Middle frontal gyrus (tissue), 1 donor: ENCODE results near the gene CSRP1.
"Not testable (repeated sequence)": the region's sequence is repeated elsewhere in the genome, so short reads cannot be mapped to it uniquely, and the experiment has no call there.

Source experiments
- DNase-seq: peaks from one replicate; pipeline ENCODE4 v3.0.0-alpha.2; 2015; ENCODE audit warnings: low spot score; ENCODE audit errors: extremely low spot score

Gene CSRP1

DNA sequence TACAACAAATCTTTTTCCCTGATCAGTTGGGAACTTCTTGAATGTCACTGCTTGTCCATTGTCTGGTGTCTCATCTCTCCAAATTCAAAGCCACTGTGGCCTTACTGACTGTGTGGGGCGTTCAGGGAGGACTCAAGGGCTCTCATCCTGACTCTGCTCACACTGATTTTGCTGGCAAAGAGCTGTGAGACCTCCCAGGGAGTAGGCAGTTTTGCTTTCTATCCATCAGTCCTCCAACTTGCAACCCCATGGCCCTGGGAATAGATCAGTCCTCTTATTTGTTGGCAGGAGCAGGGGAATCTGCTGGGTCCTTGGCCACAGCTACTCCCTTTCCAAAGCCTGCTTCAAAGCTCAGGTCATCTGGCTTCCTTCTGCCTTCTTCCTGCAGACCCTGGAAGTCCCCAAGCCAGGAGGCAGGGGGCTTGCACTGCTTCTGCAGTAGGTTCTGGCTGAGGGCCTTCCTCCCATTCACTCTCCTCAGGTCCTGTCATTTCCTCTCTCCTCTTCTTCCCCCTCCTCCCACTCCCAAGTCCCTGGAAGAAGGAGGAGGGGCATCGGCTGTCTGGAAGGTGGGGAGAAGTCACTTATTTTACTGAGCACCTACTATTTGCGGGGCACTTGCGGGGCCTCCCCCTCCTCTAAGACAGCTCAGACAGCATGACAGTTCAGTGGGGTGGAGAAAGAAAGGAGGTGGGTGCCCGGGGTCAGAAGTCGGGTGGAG, 31.1 kb upstream of the CSRP1 start:
- DNase-seq, result no peak

DNA sequence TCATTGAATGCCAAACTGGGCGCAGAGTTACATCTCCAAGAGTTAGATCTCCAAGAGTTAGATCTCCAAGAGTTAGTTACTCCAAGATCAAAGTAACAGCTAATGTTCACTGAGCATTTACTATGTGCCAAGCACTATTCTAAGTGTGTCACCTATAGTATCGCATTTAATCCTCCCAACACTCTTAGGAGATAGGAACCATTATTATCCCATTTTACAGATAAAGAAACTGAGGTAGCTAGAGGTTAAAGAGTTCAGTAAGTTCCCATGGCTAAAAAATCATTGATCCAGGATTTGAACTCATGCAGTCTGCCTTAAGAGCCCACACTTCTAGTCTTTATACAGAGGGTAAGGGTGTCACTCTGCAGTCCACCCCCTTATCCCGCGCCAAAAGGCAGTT, 30.5 kb upstream of the CSRP1 start:
- DNase-seq, result no peak

GRCh38 chr1:201537028-201537427, 30.1 kb upstream of the CSRP1 start:
- DNase-seq, result no peak

- no peak for DNase-seq
These were observed 29.6 kb upstream of the CSRP1 start for GRCh38 chr1:201536558-201536957.

DNA sequence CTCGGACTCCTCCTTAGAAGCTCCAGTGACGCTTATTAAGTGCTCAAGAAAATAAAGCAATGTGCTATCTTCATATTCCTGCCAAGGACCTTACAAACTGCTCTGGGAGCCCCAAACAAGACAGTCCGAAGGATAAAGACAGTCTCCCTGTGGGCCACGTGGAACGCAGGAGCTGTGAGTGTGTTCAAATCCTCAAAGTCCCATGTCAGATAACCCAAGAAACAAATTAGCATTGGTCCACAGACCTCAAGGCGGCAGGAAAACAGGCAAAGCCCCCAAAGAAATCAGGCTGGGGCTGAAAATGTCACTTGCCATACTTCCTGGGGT, 29.0 kb upstream of the CSRP1 start:
- DNase-seq, result no peak

DNA sequence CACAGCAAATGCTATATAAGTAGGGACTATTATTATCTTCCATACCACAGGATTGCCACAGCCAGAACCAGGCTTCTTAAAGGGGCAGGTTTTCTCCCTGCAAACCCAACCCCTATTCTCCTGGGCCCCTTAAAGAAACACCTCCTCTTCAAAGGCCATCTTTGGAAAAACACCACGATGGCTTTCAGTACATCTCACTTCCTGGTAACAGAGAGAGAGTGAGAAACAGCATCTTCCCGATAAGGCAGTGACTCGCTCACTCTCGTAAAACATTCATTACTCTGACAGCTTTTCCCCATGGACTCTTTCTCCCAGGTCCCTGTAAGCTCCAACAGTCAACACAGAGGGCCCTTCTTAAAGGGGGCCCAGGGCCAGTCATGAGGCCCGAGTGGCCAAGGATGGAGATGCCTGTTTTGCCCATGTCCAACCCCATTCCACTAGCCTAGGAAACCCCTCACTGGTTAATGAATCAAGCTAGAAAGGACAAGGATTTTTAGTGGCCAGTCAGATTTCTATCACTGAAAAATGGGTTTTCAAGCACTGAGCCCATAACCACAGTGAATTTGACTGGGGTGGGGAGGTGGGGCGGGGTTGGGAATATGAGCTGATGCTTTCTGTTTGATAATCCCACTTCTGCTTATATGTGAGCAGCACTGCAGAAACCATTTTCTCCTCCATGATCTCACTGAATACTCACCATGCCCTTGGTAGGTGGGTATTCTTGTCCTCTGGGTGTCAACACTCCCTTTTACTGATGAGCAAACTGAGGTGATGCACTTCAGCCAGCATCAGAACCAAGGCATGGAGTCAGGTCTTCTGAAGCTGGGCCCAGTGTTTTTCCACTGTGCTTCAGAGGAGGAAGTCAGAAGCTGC, 28.4 kb upstream of the CSRP1 start:
- DNase-seq, result no peak

DNA sequence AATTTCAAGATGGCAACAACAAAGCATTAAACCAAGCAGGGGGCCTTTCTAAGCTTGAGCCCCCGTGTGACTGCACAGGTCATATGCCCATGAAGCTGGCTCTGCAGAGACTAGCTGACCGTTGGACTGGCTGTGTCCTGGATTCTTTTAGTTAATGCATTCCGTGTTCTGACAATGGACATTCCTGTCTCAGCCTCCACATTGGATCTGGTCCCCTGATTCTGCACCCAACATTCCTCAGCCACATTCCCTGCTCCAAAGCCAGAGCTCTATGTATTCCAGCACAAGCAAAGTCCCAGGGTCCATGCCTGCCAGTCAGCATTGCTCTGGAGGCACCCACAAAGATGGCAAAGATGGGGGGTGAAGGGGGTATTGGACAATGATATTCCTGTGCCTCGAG, 26.9 kb upstream of the CSRP1 start:
- DNase-seq, result no peak

GRCh38 chr1:201531551-201532425, 24.9 kb upstream of the CSRP1 start:
- no peak for DNase-seq

- DNase-seq, result peak; percentile 86
These were observed 24.0 kb upstream of the CSRP1 start for GRCh38 chr1:201530741-201531531.

DNA sequence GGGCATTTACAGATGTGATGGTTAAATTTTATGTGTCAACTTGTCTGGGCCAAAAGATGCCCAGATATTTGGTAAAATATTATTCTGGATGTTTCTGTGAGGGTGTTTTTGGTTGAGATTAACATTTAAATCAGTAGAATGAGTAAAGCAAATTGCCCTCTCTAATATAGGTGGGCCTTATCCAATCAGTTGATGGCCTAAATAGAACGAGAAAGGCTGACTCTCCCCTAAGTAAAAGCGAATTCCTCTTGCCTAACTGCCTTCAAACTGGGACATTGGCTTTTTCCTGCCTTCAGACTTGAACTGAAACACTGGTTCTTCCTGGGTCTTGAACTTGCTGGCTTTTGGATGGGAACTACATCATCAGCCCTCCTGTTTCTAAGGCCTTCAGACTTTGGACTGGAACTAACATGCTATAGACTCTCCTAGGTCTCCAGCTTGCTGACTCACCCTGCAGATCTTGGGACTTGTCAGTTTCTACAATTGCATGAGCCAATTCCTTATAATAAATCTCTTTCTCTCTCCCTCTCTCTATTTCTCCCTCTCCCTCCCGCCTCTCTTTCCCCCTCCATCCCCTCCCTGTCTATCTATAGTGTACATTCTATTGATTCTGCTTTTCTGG, 21.8 kb upstream of the CSRP1 start:
- DNase-seq, result no peak

GRCh38 chr1:201527879-201528278, 21.0 kb upstream of the CSRP1 start:
- no peak for DNase-seq

- no peak for DNase-seq
These were observed 18.4 kb upstream of the CSRP1 start for GRCh38 chr1:201525193-201525778.

- not testable (repeated sequence) for DNase-seq
These were observed 13.2 kb upstream of the CSRP1 start for GRCh38 chr1:201520046-201520575.

GRCh38 chr1:201518071-201518470, 11.1 kb upstream of the CSRP1 start:
- DNase-seq, result no peak

GRCh38 chr1:201517631-201518030, 10.7 kb upstream of the CSRP1 start:
- no peak for DNase-seq

DNA sequence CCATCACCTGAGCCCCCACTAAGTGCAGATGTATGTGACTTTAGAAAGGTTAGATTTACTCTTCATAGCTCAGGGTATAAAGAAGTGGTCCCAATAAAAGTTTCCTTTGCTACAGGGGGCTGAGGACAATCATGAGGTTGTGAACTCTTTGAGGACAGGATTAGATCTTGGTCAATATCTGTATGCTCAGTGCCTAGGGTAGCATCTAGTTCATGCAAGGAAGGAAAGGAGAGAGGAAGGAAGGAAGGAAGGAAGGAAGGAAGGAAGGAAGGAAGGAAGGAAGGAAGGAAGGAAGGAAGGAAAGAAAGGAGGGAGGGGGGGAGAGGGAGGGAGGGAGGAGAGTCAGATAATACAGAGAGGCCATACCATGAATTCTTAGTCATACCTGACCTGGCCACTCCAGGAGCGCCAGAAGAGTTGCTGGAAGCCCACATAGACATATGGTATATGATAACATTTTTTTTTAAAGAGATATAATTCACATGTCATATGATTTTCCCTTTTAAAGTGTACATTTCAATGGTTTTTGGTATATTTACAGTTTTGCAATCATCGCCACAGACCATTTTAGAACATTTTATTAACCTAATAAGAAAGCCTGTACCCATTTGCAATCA, 9.7 kb upstream of the CSRP1 start:
- no peak for DNase-seq

- DNase-seq, result no peak
These were observed 9.0 kb upstream of the CSRP1 start for GRCh38 chr1:201515895-201516294.

DNA sequence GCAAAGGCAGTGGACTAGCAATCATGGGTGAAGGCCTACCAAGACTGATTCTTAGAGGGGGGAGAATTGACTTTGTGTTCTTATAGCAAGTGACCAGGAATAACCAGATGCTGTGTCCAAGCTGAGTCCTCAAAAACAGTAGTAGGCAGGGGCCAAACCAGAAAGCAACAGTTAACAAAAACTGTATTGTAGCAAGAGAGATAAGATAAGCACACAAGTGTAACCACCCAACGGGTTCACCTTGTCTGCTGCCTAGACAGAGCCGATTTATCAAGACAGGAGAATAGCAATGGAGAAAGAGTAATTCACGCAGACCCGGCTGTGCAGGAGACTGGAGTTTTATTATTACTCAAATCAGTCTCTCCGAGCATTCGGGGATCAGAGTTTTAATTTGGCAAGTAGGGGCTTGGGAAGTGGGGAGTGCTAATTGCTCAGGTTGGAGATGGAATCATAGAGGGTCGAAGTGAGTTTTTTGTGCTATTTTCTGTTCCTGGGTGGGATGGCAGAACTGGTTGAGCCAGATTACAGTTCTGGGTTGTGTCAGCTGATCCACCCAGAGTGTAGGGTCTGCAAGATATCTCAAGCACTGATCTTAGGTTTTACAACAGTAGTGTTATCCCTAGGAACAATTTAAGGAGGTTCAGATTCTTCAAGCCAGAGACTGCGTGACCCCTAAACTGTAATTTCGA, 8.3 kb upstream of the CSRP1 start:
- DNase-seq, result no peak

DNA sequence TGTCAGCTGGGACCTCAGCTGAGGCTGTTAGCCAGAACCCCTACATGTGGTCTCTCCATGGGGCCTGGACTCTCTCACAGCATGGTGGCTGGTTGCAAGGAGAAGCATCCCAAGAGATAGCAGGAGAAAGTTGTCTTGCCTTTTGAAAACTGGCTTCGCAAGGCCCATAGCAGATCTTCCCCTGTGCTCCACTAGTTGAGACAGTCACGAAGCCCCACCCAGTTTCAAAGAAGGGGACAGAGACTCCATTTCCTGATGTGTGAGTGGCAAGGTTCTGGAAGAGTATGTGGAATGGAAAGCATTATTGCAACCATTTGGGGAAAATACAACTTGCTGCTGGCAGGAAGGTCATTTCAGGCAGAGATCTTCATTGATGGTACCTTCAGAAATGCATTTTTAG, 7.5 kb upstream of the CSRP1 start:
- DNase-seq, result no peak
